Epithelial cell of proximal tubule (primary cell): Measurements from ENCODE around the gene COPS3. TPM values are rescaled to one million over a fixed set of nuclear protein-coding genes. Genes with fewer than 3 reads are reported as not detected.

ENCODE experiments used
- DNase-seq: peaks from one replicate; pipeline ENCODE4 v3.0.0-alpha.2; 2011; ENCODE audit warnings: low read depth
- H3K4me3 ChIP-seq: 2 replicates; pipeline ENCODE4 v1.5.1; 2011; ENCODE audit warnings: low read depth, mild to moderate bottlenecking, low read length
- CTCF ChIP-seq: conservative IDR thresholded peaks from 2 replicates; pipeline ENCODE4 v1.5.1; 2012; ENCODE audit warnings: low read depth, mild to moderate bottlenecking, low read length
- total RNA-seq: library from RNA; depleted of rRNA; stranded (reverse); fragments of >200 nt; gene quantifications from 2 replicates; pipeline ENCODE4 v1.2.3, GENCODE V29; 2015

COPS3 gene
- total RNA-seq, 1 donor from 2014 or later: 75.6 TPM

DNA sequence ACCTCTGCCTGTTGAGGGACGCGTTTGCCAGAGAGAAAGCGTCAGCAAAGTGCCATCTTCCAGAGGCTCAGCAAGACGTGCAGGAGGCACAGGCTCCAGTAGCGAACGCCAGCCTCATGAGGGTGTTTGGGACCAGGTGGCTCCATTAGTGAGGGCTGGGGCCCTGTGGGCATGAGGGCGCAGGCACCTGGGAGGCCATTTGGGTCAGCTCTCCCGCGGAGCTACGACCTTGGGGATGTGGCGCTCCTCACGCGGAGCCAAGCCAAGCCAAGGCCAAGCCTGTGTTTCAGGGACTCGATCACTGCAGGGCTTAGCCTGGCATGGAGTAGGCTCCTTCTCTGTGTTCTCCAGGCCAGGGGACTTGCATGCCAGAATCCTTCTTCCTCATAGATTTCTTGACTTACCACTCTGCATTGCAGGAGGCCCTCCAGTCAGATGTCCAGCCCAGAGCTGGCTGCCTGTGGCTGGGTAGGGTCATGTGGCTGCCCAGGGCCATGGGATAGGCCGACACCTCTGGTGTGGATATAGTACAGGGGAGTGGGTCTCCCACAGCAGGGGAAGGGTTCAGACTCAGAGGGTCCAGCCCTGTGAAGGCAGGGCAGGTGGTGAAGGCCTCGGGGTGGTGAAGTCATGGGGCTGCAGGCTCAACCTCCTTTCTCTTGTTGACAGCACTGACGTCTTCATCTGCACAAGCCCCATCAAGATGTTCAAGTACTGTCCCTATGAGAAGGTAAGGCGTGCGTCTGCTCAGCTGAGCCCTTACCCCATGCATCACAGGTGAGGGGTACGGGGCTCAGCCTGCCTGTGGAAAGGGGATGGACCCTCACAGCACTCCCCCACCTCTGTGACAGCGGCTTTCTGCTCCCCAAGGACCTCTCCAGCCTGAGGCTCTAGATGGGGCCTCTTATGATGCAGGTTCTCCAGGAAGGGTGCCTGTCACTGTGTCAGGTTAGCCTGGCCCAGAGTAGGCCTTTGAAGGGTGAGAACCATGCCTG, 41.8 kb upstream of the COPS3 start:
- DNase-seq: no peak
- no peak overlapping the region for H3K4me3 ChIP-seq
- no peak for TF ChIP-seq CTCF

DNA sequence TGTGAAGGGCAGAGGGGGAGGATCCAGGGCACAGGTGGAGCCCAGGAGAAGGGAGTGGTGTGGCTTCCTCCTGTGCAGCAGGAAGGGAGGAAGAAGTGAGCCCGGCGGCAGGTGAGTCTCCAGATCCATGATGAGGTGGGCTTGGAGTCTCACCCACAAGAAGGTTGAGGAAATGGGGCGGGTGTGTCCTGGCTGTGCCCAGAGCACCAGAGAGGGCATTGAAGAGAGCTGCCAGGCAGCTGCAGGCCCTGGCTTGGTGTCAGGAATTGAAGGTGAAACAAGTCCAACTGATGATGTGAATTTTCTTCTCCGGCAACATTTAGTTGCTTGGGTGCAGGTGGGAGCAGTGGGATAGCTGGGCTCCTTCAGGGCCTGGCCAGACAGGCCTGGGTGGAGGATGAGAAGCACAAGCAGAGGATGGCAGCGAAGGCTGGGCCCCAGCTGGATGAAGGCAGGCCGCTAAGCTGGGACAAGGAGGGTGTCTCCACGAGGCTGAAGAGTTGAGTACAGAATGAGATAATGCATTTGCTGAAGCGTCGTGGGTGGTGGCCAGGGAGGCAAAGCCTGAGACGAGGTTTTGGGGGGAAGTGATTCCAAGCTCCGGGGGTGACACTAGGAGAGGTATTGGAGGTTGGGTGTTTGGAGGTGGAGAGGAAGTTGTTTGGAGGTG, 40.4 kb upstream of the COPS3 start:
- H3K4me3 ChIP-seq: no peak overlapping the region
- no peak for TF ChIP-seq CTCF
- no peak for DNase-seq

DNA sequence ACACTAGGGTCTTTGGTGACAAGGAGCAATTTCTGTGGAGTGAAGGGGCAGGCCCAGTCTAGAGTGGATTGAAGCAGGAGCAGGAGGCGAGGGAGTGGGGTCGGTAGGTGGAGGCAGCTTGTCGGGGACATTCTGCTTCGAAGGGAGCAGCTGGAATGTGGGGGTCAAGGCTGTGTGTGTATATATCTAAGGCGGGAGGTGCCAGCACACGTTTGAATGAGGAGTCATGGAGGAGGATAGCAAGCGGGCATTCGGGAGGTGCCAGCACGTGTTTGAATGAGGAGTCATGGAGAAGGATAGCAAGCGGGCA, 39.8 kb upstream of the COPS3 start:
- H3K4me3 ChIP-seq: no peak overlapping the region
- DNase-seq: no peak
- no peak for TF ChIP-seq CTCF

GRCh38 chr17:17320188-17320910, 39.3 kb upstream of the COPS3 start:
- no peak for DNase-seq
- TF ChIP-seq CTCF: no peak
- H3K4me3 ChIP-seq: no peak overlapping the region

GRCh38 chr17:17315142-17315821, 34.2 kb upstream of the COPS3 start:
- TF ChIP-seq CTCF: no peak
- DNase-seq: no peak
- no peak overlapping the region for H3K4me3 ChIP-seq

DNA sequence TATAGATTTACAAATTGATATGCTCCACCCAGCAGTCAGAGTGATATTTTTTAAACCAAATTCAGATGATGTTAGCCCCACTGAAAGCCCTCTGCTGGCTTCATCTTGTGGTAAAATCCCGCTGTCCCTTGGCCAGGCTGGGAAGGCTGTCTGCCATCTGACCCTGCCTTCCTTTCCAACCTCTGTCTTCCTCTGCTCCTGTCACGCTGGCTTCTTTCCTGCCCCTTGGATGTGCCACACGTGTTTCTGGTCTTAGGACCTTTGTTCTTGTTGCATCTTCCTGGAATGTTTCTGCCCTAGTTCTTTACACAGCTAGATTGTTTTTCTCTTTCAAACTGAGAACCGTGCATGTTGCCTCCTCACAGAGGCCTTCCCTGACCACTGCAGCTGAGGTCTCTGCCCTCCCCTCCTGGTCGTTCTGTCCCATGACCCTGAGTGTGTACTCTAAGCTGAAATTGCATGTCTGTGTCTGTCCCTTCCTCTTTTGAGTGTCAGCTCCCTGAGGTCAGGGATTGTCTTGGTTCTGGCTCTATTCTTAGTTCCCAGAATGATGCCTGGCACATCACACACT, 33.5 kb upstream of the COPS3 start:
- TF ChIP-seq CTCF: no peak
- no peak for DNase-seq
- H3K4me3 ChIP-seq: no peak overlapping the region
